Measurements from ENCODE around the gene DCAF5. TPM values are rescaled to one million over a fixed set of nuclear protein-coding genes. Genes with fewer than 3 reads are reported as not detected.

Gene DCAF5
- total and polyA plus RNA-seq, 12 donors = 19.9 to 48.0 (median 33.4) TPM

- intact Hi-C loops (cut with DNase I) = loop anchor here in 1 of 2 donors (10.0 kb wide), 1 partner anchor 108 kb away; the partner anchor contains the start of gene ACTN1
- WGBS, 4 donors = 93 to 96% (median 95%) methylated on average over 6 of the region's 6 CpGs
- Histone ChIP-seq H3K36me3 (replicated peaks in 1 of 2) (peaks cover 0 to 14% of the 10 kb centered on the region in 2 donors), H3K4me1 (replicated peaks in 1 of 2) (peaks cover 11% of the 10 kb centered on the region in 2 donors), H3K27ac (no peak overlapping the region), H3K27me3 (no peaks in the 10 kb centered on the region), H3K4me3 (no peak overlapping the region), H3K9me3 (replicated peaks in 1 of 3) (no peaks in the 10 kb centered on the region)
- no peak for DNase-seq
- no peak for TF ChIP-seq POLR2A (IDR thresholded peaks at IDR 0.05)
- no peak for TF ChIP-seq CTCF (IDR thresholded peaks at IDR 0.05)
These were observed 69.7 kb downstream of the DCAF5 start for GRCh38 chr14:69083181-69083580.

- Histone ChIP-seq H3K9me3 (replicated peaks in 1 of 3) (no peaks in the 10 kb centered on the region), H3K4me1 (replicated peaks in 1 of 2) (no peaks in the 10 kb centered on the region), H3K27ac (no peak overlapping the region), H3K36me3 (replicated peaks in 1 of 2) (peaks cover 0 to 23% of the 10 kb centered on the region in 2 donors), H3K4me3 (no peak overlapping the region), H3K27me3 (no peaks in the 10 kb centered on the region)
- WGBS, 4 donors = 94 to 96% (median 96%) methylated on average over 2 of the region's 2 CpGs
- no peak for TF ChIP-seq CTCF (IDR thresholded peaks at IDR 0.05)
- TF ChIP-seq POLR2A (IDR thresholded peaks at IDR 0.05) = no peak
- intact Hi-C loops (cut with DNase I) = loop anchor here in 1 of 2 donors (10.0 kb wide), 1 partner anchor 106 kb away; the partner anchor contains the start of gene ACTN1
- DNase-seq = no peak
These were observed 71.6 kb downstream of the DCAF5 start for GRCh38 chr14:69081271-69081670.

- H3K27ac ChIP-seq = peak overlapping the region in 2 of 5 donors; percentile 27 to 46
These were observed 73.2 kb downstream of the DCAF5 start for GRCh38 chr14:69079747-69080146.

GRCh38 chr14:69079188-69079742 lies 73.7 kb downstream of the DCAF5 start:
- Histone ChIP-seq H3K4me1 (replicated peaks in 1 of 2) (no peaks in the 10 kb centered on the region), H3K36me3 (replicated peaks in 1 of 2) (peaks cover 0 to 32% of the 10 kb centered on the region in 2 donors), H3K9me3 (replicated peaks in 1 of 3) (no peaks in the 10 kb centered on the region), H3K27me3 (no peaks in the 10 kb centered on the region), H3K27ac (peak overlapping the region in 2 of 5 donors; percentile 27 to 46), H3K4me3 (no peak overlapping the region)
- DNase-seq = no peak
- WGBS, 4 donors = 67 to 87% (median 84%) methylated on average over 3 to 4 of the region's 4 CpGs
- TF ChIP-seq CTCF (IDR thresholded peaks at IDR 0.05) (no peak), POLR2A (IDR thresholded peaks at IDR 0.05) (no peak)
- intact Hi-C loops (cut with DNase I) = no loop called here

More at GRCh38 chr14:69079747-69080146, 73.2 kb downstream of the DCAF5 start:
- Histone ChIP-seq H3K4me1 (replicated peaks in 1 of 2) (no peaks in the 10 kb centered on the region), H3K36me3 (replicated peaks in 1 of 2) (peaks cover 0 to 29% of the 10 kb centered on the region in 2 donors), H3K27me3 (no peaks in the 10 kb centered on the region), H3K9me3 (replicated peaks in 1 of 3) (no peaks in the 10 kb centered on the region), H3K4me3 (no peak overlapping the region)
- no peak for DNase-seq
- 75 to 93% (median 91%) methylated on average over 2 of the region's 2 CpGs for WGBS, 4 donors
- intact Hi-C loops (cut with DNase I) = loop anchor here in 1 of 2 donors (10.0 kb wide), 1 partner anchor 105 kb away; the partner anchor contains the start of gene ACTN1
- TF ChIP-seq CTCF (IDR thresholded peaks at IDR 0.05) (no peak), POLR2A (IDR thresholded peaks at IDR 0.05) (no peak)
